Measurements from ENCODE around the gene MUC4.
"Not testable (repeated sequence)": the region's sequence is repeated elsewhere in the genome, so short reads cannot be mapped to it uniquely, and the experiment has no call there.

Gene MUC4

DNA sequence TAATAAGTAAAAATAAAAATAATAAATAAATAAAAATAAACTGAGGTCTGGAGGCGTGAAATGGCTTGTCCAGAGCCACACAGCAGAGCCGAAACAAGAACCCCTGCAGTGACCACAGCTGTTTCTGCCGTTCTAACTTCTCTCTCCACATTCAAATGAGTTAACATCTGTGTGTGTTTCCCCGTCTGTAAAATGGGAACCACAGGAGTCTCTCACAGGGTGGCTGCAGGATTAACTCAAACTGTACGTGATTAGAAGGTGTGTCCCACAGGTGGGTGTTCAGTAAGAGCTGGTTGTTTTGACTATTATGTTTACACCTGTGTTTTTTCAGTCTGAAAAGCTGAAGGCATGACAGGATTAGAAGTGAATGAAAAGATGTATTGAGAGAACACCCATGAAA is 27.0 kb upstream of the MUC4 start:
- no peak for DNase-seq (ENCODE audit: low spot score)

DNA sequence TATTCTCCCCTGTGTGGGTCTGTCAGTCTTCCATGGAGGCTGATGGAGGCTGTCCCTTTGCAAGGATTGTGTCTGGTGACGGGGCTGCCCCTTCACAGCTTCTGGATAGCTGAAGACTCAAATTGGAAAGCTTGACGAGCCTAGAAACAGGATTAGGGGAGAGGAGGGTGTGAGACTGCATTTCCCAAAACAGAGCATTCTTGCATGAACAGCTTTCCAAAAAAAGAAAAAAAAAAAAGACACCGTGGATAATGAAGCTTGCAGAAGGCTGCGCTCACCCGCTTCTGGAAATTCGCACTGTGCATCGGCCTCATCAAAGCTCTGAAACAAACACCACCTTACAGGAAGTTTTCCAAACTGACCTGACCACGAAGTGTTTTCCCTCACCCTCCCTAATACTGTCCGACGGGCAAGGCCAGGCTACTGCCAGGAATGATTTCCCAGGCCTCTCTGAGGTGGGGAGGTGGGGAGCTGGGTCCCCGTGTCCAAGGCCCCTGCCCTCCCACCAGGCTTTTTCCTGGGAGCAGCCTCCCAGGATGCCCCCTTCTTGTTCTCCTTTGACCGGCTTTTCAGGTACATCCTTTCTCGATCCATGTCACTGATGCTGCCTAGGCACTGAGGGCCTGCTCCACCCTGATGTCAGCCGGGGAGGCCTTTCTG is 24.9 kb upstream of the MUC4 start:
- DNase-seq (ENCODE audit: low spot score) = no peak

DNA sequence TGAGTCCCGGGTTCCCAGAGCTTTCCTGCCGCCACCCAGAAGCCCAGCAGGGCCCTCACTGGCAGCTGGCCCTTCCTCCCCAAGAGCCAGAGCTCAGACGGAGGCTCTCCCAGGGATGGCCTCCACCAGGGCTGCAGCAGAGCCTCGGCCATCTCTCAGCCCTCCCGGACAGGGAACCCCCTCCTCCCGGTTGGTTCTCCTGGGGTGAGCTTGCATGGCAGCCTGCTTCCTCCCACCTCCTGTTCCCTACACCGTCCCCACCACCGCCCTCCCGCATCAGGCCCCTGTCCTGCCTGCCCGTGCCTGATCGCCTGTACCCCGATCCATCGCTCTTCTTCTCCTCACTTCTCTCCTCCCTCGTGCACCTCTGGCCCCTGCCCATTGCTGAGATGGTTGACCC is 24.1 kb upstream of the MUC4 start:
- no peak for DNase-seq (ENCODE audit: low spot score)

DNA sequence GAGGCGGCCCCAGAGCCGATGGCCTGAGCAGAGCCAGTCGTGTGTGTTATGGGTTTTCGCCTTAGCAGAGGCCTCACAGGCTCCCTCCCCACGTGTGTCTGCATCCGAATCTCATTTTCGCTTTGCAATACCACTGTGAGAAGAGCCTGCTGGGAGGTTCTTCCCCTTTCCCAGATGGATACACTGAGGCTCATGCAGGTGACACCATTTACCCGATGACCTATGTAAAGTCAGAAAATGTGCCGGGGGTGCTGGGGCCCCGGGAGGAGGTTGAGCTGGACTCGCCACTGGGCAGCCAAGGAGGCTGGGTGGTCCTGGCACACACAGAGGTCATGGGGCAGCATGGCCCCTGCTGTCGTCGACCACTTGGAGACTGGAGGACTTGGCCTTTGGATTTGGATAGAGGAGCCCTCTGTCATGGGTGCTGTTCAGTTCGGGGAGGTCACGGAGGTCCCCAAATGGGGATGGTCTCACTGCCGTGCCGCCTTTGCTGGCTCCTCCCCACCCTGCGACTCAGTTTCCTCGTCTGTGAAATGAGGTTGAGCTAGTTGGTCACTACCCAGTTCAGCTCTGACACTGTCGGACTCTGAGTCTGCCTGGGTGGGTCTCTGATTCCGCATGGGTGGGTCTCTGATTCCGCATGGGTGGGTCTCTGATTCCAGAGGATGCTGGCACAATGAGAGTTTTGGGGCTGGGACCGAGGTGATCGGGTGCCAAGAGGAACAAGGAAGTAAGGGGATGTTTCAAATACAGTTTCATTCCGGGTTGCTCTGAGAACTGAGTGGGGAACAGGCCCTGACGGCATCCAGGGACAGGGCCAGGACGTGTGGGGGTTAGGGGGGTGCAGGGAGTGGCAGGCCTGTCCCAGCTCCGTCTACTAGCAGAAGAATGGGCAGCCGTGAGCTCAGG is 23.2 kb upstream of the MUC4 start:
- no peak for DNase-seq (ENCODE audit: low spot score)

DNA sequence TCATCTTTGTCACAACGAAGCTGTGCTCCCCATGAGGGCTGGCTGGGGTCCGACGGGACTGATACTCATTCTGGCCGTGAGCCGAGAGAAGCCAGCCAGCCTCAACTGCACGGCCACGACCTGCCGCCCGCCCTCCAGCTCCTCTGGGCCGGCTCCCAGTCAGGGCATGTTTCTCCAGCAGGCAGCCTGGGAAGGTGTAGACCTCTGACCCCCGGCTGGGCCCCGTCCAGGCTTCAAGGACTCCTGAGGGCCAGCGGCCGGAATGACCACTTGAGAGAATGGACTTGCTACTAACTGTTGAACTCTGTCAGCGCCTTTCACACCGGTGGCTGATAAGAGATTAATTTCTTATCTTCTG is 18.1 kb upstream of the MUC4 start:
- no peak for DNase-seq (ENCODE audit: low spot score)

DNA sequence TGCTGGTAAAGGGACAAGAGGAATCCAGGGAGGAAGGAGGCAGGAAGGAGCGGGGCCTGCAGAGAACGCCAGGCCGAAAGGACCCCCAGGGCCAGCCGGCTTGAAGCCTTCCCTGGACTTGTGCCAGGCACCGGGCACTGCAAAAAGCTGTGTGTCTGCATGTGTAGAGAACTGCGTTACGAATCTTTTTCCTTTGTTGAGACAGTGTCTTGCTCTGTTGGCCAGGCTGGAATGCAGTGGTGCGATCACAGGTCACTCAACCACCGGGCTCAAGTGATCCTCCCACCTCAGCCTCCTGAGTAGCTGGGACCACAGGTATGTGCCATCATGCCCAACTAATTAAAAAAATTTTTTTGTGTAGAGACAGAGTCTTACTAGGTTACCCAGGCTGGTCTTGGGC is 17.0 kb upstream of the MUC4 start:
- no peak for DNase-seq (ENCODE audit: low spot score)

DNA sequence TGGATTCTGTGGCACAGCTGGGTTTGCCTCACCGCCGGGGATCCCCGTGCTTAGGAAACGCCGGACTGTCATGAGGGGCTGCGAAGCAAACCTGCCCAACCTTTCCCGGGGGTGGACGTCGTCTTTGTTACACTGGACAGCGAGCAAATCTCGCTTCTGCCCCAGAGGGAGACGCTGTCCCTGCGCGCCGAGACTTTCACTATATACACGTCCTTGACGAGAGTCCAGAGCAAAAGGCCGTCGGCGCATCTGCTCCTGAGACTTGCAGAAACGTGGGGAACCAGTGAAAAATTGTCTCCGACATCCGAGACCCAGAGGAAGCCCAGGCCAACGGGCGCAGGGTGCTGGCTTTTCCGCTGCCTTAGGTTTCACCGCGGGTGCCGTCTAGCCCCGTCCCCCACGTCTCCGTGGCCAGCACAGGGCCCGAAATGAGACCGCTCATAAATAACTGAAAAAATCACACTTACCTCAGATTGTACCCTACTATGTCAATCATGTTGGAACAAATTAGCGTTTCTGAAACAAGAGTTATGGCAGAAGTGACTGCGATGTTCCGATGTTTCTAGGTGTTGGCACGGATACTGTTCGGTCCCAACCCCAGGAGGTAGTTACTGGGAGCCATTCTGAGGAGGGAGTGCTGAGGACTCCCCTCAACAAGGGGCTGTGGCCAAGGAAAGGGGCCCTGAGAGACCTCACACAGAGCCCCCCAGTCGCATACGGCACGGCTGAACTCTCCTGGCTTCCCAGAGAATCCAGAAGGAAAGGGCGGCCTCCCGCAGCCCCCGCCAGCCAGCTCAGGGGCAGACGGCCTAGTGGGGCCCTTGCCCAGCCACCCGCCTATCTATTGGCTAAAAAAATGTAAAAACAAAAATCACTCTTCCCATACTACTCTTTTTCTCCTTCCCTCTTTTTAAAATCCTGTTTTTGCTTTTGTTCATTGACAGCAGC is 14.4 kb upstream of the MUC4 start:
- no peak for DNase-seq (ENCODE audit: low spot score)

DNA sequence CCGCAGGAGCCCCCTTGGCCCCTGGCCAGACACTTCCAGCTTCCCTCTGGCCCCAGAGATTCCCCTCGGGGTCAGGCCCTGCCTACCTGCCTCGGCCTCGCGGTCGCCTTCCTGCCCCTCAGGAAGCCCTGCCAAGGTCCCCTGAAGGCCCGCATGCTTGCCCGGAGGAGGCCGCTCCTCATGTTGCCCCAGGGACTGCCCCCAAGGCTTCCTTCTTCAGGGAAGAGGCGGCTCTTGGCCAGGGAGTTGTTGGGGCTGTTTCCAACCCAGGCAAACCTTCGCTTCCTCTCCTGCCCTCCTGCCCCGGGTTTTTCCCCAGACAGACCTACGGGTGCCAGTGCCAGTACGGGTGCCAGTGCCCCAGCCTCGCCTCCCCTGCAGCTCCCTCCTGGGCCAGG is 13.5 kb upstream of the MUC4 start:
- no peak for DNase-seq (ENCODE audit: low spot score)

DNA sequence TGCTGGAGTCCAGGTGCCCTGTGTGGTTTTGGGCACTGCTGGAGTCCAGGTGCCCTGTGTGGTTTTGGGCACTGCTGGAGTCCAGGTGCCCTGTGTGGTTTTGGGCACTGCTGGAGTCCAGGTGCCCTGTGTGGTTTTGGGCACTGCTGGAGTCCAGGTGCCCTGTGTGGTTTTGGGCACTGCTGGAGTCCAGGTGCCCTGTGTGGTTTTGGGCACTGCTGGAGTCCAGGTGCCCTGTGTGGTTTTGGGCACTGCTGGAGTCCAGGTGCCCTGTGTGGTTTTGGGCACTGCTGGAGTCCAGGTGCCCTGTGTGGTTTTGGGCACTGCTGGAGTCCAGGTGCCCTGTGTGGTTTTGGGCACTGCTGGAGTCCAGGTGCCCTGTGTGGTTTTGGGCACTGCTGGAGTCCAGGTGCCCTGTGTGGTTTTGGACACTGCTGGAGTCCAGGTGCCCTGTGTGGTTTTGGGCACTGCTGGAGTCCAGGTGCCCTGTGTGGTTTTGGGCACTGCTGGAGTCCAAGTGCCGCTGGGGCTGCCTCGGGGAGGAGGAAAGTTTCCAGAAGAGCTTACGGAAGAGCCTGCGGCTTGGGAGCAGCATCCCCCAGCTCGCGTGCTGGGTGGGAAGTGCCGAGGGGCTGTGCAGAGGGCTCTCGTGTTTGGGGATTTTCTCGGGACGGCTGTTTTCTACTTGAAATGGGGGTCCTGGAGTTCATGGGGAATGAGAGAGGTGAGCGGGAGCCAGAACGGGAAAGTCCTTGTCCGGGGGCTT is 12.9 kb upstream of the MUC4 start:
- not testable (repeated sequence) for DNase-seq (ENCODE audit: low spot score)

DNA sequence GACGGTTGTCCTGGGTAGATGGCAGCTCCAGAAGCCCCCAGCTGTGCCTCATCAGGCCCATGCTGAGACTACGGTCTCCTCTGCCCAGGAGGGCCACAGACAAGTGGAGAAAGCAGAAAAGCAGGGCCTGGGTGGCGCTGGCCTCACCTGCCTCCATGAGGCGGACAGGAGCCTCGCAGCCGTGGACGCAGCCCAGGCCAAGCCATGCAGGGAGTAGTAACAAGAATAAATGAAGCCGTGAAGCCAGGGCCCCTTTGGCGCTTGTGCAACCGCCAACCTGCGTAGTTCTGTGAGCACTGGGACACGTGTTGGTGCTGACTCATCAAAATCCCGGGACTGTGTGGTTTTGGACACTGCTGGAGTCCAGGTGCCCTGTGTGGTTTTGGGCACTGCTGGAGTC is 12.3 kb upstream of the MUC4 start:
- no peak for DNase-seq (ENCODE audit: low spot score)

DNA sequence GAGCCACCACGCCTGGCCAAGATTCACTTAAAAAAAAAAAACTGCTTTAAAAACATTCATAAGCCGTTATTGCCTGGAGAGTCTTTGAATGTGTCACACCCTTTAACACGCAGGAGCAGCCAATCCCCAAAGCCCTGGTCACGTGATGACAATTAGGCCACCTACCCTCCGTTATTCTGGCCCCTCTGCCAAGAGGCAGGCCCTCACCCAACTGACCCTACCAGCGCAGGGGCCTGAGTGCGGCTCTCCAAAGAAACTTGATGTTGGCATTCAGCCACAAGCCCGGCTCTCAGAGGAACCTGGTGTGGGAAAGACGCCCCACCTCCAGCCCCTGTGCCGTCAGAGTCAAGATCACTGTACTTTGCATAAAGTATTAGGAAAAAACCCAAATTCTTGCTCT is 11.6 kb upstream of the MUC4 start:
- no peak for DNase-seq (ENCODE audit: low spot score)

DNA sequence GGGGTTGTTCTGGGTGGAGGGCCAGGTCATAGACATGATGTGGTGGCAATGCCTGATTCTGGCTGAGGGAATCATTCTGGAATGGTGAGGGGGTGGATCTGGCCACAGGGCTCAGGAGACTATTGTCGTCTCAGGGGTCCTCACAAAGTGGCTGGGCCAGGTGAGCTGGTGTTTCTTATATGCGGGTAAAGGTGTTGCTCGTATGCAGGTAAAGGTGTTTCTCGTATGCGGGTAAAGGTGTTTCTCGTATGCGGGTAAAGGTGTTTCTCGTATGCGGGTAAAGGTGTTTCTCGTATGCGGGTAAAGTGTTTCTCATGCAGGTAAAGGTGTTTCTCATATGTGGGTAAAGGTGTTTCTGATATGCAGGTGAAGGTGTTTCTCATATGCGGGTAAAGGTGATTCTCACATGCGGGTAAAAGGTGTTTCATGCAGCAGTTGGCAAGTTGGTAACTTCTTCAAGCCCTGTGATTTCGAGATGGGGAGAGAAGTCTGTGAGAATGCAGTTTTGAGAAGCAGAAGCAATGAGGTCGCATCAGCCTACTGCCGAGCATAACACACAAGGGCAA is 10.5 kb upstream of the MUC4 start:
- no peak for DNase-seq (ENCODE audit: low spot score)

DNA sequence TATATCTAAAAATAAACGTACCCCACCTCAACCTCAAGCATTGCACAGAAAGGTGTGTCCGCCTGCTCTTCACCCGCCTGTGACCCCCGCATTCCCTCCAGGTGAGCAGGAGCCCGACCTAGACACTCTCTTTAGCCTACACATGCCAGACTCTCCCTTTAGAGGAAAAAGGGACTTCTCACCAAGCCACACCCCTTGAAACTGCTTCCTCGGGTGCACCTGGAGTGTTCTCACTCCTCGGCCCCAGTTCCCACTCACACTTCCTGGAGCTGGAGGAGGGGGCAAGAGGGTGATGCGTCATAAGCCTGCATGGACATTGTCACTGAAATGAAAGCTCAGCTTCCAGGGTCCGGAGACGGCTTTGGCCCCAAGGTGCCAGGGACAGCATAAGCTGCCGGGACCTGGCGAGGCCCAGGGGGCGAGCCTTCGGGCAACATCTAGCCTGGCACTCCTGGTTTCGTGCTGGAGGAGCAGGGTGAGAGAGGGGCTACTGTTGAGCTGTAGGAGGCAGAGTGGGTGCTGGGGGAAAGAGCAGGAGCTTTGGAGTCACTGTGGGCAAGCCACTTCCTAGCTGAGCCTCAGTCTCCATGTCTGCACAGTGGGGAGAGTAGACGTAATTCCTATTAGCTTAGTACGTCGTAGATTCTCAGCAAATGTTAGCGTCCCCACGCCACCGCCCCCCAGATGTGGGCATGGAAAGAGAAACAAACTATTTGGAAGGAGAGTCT is 9.8 kb upstream of the MUC4 start:
- DNase-seq (ENCODE audit: low spot score) = no peak

DNA sequence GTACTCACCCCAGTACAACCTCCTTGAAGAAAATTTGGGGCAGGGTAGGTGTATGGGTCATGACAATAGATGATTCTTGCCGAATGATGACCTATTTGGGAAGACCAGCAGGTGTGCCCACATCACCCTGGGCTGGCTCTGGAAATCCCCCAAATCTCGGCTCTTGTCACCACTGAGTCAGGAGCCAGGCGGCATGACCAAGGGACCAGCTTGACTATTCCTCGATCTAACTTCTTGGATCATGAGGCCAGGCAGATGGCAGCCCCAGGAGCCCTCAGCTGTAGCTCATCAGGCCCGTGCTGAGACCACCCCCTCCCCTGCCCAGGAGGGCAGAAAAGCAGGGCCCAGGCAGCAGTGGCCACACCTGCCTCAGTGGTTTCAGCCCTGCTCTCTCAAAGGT is 9.2 kb upstream of the MUC4 start:
- DNase-seq (ENCODE audit: low spot score) = no peak

DNA sequence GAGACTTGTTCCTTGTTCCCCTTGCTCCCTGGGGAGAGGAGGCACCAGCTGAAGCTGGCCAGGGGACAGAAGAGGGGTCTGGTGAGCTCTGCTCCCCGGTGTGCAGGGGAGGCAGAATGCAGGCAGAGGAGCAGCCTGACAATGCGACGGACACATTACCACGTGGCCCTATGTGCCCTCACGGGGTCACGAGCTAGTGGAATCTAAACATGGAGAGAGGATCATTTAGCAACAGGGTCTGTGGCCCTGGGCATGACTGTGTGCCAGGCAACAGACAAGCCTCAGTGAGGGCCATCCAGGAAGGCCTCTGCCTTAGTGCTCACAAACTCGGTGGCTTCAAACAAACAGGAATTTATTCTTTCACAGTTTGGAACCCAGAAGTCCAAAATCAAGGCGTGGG is 8.5 kb upstream of the MUC4 start:
- no peak for DNase-seq (ENCODE audit: low spot score)

DNA sequence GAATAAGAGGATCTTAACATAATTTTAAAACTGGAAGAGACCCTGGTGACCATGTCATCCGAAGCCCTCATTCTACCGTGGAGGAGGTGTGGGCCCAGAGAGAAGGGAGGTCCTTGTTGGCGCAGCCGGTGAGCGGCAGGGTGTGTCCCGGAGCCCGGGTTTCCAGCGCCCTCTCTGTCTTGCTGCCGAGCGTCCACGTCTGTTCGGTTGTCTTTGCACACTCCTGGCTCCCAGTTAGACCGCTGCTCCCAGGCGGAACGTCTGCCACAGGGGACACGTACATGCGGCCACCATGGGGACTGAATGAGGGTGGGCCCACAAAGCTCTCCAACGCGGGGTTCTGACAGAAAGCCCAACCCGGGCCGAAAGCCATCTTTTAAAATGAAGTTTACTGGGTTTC is 6.6 kb upstream of the MUC4 start:
- no peak for DNase-seq (ENCODE audit: low spot score)

DNA sequence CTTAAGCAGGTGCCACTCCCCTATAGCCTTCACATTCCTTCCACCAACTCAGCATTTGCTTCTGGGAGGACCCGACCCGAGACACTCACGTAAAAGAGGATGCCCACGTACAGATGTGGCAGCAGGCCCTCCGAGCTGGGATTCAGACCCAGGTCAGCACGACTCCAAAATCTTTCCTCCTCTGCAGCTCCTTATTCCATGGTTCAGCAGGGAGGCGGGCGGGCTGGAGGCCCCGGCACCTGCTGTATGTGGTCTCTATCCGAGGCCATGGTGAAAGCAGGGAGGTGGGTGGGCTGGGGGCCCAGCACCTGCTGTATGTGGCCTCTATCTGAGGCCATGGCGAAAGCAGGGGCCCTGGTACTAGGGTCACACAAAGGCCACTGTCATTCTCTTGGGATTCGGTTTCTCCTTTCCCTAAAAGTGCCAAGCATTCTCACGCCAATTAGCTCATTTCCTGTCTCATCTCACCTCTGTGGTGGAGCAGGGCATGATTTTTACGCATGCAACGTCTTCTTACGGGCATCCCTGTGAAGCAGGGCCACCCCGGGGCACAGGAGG is 5.9 kb upstream of the MUC4 start:
- DNase-seq (ENCODE audit: low spot score) = no peak

DNA sequence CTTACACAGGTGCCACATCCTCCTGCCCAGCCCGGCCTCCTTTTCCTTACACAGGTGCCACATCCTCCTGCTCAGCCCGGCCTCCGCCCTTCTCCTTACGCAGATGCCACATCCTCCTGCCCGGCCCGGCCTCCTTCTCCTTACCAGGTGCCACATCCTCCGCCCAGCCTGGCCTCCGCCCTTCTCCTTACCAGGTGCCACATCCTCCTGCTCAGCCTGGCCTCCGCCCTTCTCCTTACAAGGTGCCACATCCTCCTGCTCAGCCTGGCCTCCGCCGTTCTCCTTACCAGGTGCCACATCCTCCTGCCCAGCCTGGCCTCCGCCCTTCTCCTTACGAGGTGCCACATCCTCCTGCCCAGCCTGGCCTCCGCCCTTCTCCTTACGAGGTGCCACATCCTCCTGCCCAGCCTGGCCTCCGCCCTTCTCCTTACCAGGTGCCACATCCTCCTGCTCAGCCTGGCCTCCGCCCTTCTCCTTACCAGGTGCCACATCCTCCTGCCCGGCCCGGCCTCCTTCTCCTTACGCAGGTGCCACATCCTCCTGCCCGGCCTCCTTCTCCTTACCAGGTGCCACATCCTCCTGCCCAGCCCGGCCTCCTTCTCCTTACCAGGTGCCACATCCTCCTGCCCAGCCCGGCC is 4.7 kb upstream of the MUC4 start:
- DNase-seq (ENCODE audit: low spot score) = not testable (repeated sequence)

DNA sequence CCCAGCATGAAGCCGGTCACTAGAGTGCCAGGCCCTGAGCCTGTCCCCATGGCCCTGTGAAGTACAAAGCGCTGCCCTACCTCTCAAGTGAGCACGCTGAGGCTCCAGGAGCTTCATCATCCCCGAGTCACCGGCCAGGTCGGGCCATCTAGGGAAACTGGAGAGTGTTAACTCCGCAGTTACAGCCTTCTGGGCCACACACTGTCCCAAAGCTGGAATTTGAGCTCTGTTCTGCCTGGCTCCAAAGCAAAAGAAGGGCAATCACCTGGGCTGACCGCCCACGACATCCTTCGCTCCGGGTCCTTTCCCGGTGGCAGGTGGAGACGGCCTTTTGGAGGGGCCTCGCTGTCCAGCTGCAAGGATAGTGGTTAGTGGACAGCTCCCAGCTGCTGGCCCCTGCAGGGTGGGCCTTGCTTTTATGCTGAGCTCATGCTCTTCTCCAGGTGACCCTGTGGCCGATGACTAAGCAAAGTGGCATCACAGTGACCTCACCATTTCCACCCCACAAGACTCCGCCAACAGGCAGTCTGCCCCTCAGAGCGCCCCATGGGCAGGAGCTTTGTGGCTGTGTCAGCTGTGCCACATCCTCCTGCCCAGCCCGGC is 3.5 kb upstream of the MUC4 start:
- no peak for DNase-seq (ENCODE audit: low spot score)

Data from CD4-positive, alpha-beta T cell treated with Interleukin-6 at 100 ng/mL for 8 hours (primary cell).